ENCODE results near the gene PALLD.

DNA sequence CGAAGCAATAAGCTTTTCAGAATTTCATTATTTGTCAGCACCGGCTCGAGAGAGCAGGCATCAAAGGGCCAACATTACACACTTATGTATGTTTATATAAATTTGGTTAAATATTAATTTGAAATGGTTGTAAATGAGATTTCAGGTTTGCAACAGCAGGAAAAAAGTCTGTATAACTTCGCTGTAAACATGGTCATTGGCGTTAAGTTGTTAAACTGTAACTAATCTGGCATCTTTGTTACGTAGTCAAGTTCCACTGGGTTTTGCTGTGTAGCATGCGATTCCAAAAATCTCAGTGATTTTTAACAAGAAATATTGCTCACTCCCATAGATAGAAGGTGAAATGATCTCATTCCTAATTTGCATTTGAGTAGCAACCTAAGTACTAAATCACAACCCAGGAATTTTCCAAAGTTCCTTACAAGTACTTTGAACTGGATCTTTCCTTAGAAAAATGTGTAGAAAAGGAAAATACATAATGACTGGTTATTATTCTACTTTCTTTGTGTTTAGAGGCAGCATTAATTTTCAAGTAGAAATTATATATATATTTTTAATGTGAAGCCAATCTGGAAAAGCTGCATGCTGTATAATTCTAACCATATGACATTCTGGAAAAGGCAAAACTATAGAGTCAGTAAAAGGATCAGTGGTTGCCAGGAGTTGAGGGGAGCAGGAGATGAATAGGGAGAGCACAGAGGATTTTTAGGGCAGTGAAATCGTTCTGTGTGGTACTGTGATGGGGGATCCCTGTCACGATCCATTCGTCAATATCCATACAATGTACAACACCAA, 291.1 kb downstream of the PALLD start:
- TF ChIP-seq, protein P1, sequence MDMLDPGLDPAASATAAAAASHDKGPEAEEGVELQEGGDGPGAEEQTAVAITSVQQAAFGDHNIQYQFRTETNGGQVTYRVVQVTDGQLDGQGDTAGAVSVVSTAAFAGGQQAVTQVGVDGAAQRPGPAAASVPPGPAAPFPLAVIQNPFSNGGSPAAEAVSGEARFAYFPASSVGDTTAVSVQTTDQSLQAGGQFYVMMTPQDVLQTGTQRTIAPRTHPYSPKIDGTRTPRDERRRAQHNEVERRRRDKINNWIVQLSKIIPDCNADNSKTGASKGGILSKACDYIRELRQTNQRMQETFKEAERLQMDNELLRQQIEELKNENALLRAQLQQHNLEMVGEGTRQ (IDR thresholded peaks at IDR 0.05; ENCODE audit: low read length) = no peak
- TF ChIP-seq, protein P2, sequence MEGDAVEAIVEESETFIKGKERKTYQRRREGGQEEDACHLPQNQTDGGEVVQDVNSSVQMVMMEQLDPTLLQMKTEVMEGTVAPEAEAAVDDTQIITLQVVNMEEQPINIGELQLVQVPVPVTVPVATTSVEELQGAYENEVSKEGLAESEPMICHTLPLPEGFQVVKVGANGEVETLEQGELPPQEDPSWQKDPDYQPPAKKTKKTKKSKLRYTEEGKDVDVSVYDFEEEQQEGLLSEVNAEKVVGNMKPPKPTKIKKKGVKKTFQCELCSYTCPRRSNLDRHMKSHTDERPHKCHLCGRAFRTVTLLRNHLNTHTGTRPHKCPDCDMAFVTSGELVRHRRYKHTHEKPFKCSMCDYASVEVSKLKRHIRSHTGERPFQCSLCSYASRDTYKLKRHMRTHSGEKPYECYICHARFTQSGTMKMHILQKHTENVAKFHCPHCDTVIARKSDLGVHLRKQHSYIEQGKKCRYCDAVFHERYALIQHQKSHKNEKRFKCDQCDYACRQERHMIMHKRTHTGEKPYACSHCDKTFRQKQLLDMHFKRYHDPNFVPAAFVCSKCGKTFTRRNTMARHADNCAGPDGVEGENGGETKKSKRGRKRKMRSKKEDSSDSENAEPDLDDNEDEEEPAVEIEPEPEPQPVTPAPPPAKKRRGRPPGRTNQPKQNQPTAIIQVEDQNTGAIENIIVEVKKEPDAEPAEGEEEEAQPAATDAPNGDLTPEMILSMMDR (IDR thresholded peaks at IDR 0.05; ENCODE audit: control extremely low read depth in 1 of 3, insufficient read depth in 1 of 3, low read depth in 1 of 3, low read length in 3 of 3) = no peak
- TF ChIP-seq TAF1 (IDR thresholded peaks at IDR 0.05; ENCODE audit: low read depth, low read length) (no peak), SIX5 (IDR thresholded peaks at IDR 0.05; ENCODE audit: low read depth, low read length) (no peak), SP4 (IDR thresholded peaks at IDR 0.05; ENCODE audit: low read length) (no peak), EP300 (IDR thresholded peaks at IDR 0.05; ENCODE audit: borderline replicate concordance in 1 of 2, low read depth in 2 of 2, low read length in 2 of 2) (no peak), ASH2L (IDR thresholded peaks at IDR 0.05; ENCODE audit: low read length) (no peak), MAFK (IDR thresholded peaks at IDR 0.05; ENCODE audit: low read depth, low read length) (no peak), EZH2 (IDR thresholded peaks at IDR 0.05; ENCODE audit: low read depth, low read length, severe bottlenecking) (no peak)
- TF ChIP-seq, protein P3, sequence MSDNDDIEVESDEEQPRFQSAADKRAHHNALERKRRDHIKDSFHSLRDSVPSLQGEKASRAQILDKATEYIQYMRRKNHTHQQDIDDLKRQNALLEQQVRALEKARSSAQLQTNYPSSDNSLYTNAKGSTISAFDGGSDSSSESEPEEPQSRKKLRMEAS (IDR thresholded peaks at IDR 0.05) = no peak

Data from H1 (cell line).